ENCODE measurements around the gene PCBP2.

The PCBP2 gene

DNA sequence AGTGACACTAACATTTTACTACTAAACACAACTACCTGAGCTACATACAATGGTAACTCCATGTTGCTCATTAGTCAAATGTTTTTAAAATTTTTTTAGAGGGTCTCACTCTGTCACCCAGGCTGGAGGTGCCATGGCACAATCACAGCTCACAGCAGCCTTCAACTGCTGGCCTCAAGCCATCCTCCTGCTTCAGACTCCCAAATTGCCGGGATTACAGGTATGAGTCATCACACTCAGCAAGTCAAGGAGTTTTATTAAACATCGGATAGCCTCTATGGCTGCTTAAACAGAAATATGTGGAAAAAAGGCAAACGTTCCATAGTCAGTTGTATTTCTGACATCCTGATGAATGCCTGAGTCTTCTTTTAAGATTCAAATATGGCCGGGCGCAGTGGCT is 66.5 kb downstream of the PCBP2 start:
- Histone ChIP-seq H3K4me1 (ENCODE audit: control insufficient read depth, insufficient read depth, low read length) (no peaks in the 10 kb centered on the region), H3K9me3 (ENCODE audit: control insufficient read depth, insufficient read depth, low read depth, low read length) (no peaks in the 10 kb centered on the region), H3K27ac (ENCODE audit: low read depth, low read length) (no peak overlapping the region), H3K4me3 (ENCODE audit: low read depth, low read length) (no peak overlapping the region), H3K9ac (ENCODE audit: low read length) (no peak overlapping the region), H3K36me3 (ENCODE audit: control insufficient read depth, insufficient read depth, low read length) (peaks cover 52% of the 10 kb centered on the region), H3K27me3 (ENCODE audit: control insufficient read depth, insufficient read depth, low read length) (no peaks in the 10 kb centered on the region)

DNA sequence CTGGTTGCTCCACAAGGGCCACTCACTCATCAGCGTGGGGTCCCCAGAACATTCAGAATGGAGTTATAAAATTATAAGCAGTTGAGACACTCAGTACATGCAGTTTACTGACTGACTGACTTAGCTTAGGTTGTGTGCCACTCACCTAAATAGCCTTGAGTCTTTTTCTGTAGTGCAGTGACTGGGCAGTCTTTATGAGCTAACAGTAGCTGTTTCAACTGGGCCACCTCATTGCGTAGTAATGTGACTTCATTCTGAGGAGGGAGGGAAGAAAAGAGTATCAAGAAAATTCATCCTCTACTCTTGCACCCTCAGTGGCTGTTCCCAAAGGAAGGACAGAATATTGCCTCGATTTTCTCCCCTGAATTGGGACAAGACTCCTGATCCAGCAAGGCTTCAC is 71.2 kb downstream of the PCBP2 start:
- no peak overlapping the region for H3K9ac ChIP-seq (ENCODE audit: low read length)
- no peaks in the 10 kb centered on the region for H3K27me3 ChIP-seq (ENCODE audit: control insufficient read depth, insufficient read depth, low read length)
- no peaks in the 10 kb centered on the region for H3K4me1 ChIP-seq (ENCODE audit: control insufficient read depth, insufficient read depth, low read length)
- no peak overlapping the region for H3K27ac ChIP-seq (ENCODE audit: low read depth, low read length)
- no peaks in the 10 kb centered on the region for H3K9me3 ChIP-seq (ENCODE audit: control insufficient read depth, insufficient read depth, low read depth, low read length)
- peaks cover 40% of the 10 kb centered on the region for H3K36me3 ChIP-seq (ENCODE audit: control insufficient read depth, insufficient read depth, low read length)
- H3K4me3 ChIP-seq (ENCODE audit: low read depth, low read length) = no peak overlapping the region

DNA sequence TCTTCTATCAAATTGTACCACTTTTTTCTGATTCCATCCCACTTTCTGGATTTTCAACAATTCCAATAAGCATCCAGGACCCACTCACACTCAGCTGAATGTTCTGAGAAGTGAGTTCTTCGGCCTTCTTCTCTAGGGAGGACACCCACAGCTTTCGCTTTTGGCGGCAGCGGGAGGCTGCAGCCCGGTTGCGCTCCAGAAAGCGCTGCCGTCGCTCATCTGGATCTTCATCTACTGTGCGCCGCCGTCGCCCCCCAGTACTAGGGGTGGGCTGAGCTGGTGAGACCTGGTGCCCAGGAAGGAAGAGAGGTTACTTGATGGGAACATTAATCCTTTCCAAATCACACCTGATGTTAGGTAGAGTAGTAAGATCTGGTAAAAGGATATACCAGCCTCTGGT is 72.6 kb downstream of the PCBP2 start:
- Histone ChIP-seq H3K9me3 (ENCODE audit: control insufficient read depth, insufficient read depth, low read depth, low read length) (no peaks in the 10 kb centered on the region), H3K4me3 (ENCODE audit: low read depth, low read length) (no peak overlapping the region), H3K27ac (ENCODE audit: low read depth, low read length) (no peak overlapping the region), H3K9ac (ENCODE audit: low read length) (no peak overlapping the region), H3K4me1 (ENCODE audit: control insufficient read depth, insufficient read depth, low read length) (no peaks in the 10 kb centered on the region), H3K36me3 (ENCODE audit: control insufficient read depth, insufficient read depth, low read length) (peaks cover 31% of the 10 kb centered on the region), H3K27me3 (ENCODE audit: control insufficient read depth, insufficient read depth, low read length) (no peaks in the 10 kb centered on the region)

DNA sequence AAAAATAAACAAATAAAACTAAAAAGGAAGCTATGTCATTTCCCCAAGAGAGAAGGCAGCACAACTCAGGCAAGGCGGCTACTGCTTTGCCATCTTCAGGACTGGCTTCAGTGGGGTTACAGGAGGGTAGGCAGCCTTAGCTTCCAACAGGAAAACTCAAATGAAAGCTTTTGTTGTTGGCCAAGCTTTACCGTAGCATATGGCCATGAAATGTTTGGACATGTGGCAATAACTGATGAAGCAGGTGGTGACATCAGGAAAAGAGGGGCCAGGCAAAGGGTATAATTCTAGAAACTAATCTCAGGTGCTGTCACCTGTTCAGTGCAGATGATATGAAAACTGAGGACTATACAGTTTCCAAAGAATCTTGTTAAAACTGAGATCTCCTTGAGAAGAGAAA is 78.2 kb downstream of the PCBP2 start:
- Histone ChIP-seq H3K27ac (ENCODE audit: low read depth, low read length) (no peak overlapping the region), H3K27me3 (ENCODE audit: control insufficient read depth, insufficient read depth, low read length) (no peaks in the 10 kb centered on the region), H3K4me1 (ENCODE audit: control insufficient read depth, insufficient read depth, low read length) (no peaks in the 10 kb centered on the region), H3K4me3 (ENCODE audit: low read depth, low read length) (no peak overlapping the region), H3K36me3 (ENCODE audit: control insufficient read depth, insufficient read depth, low read length) (peaks cover 41% of the 10 kb centered on the region), H3K9ac (ENCODE audit: low read length) (no peak overlapping the region), H3K9me3 (ENCODE audit: control insufficient read depth, insufficient read depth, low read depth, low read length) (no peaks in the 10 kb centered on the region)

Measured in HUES6 (cell line).